ENCODE measurements around the gene KRT3.

DNA sequence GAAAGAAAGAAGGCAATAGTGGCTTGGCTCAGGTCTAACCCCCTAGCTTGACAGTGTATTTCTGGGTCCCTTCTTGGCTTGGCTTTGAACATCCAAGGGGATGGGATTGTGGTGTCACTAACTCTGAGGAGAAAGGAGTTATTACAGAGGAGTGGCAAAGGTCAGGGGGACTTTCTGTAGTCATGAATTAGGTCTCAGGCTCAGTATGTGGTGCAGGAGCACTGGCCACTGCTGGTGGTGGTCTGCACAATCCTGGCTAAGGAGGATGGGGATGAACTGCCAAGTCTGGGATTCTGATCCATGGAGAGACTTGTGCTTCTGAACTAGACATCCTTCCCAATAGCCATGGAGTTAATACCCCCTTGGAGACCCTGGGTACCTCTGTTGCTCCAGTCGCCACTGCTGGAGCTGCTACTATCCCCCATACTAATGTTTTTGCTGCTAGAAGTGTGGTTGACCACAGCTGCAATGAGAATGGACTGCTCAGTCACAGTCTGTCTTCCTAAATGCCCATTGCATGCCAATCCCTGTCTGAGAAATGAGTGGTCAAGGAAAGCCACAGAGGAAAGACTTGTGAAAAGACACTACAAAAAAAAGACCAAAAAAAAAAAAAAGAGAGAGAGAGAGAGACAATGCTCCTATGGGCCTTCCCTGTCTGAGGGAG lies 51.3 kb downstream of the KRT3 start:
- TF ChIP-seq, protein P1, sequence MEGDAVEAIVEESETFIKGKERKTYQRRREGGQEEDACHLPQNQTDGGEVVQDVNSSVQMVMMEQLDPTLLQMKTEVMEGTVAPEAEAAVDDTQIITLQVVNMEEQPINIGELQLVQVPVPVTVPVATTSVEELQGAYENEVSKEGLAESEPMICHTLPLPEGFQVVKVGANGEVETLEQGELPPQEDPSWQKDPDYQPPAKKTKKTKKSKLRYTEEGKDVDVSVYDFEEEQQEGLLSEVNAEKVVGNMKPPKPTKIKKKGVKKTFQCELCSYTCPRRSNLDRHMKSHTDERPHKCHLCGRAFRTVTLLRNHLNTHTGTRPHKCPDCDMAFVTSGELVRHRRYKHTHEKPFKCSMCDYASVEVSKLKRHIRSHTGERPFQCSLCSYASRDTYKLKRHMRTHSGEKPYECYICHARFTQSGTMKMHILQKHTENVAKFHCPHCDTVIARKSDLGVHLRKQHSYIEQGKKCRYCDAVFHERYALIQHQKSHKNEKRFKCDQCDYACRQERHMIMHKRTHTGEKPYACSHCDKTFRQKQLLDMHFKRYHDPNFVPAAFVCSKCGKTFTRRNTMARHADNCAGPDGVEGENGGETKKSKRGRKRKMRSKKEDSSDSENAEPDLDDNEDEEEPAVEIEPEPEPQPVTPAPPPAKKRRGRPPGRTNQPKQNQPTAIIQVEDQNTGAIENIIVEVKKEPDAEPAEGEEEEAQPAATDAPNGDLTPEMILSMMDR (IDR thresholded peaks at IDR 0.05), result no peak
- no peak for TF ChIP-seq EZH2 (IDR thresholded peaks at IDR 0.05; ENCODE audit: borderline replicate concordance, insufficient read depth, low read depth, low read length, poor library complexity, severe bottlenecking)
